IMR-90 (cell line): Measurements from ENCODE around the gene GLTPD2. TPM values are rescaled to one million over a fixed set of nuclear protein-coding genes. Genes with fewer than 3 reads are reported as not detected.
A peak's percentile ranks its signal among the peaks of the same experiment; 100 is the strongest.

Source experiments
- ATAC-seq: fragments of 200-7000 bp; cut with Tn5 transposase; 2 replicates; pipeline ENCODE4 v1.9.1; 2020; ENCODE audit warnings: low read depth, mild to moderate bottlenecking, moderate library complexity
- BruUV-seq: library from RNA; stranded (reverse); fragments of 400-500 nt; replicated peaks from 2 replicates; lab custom pipeline; 2021; lab: Mats Ljungman, UMichigan
- CTCF ChIA-PET: fragments of 300-600 bp; formaldehyde crosslinking; extraction: SDS; loops from one replicate; lab custom pipeline; 2021; ENCODE audit warnings: antibody characterized with exemption; lab: Yijun Ruan, JAX
- POLR2A ChIA-PET: fragments of 300-600 bp; sonication (Branson Sonifier 250); formaldehyde crosslinking; loops from one replicate; lab custom pipeline; 2022; ENCODE audit warnings: antibody characterized with exemption; ENCODE audit not compliant: unreplicated experiment; lab: Charles Lee
- DNase-seq: peaks from one replicate; pipeline ENCODE4 v3.0.0; 2013
- H2AFZ ChIP-seq: replicated peaks from 2 replicates; pipeline ENCODE3; 2013; ENCODE audit warnings: low read length, mild to moderate bottlenecking; ENCODE audit not compliant: poor library complexity
- H2AK5ac ChIP-seq: 2 replicates; pipeline ENCODE4 v1.6.1; 2013; ENCODE audit warnings: low read depth, low read length, inconsistent platforms
- H2AK9ac ChIP-seq: replicated peaks from 2 replicates; pipeline ENCODE3; 2013; ENCODE audit warnings: mild to moderate bottlenecking, low read depth, low read length, moderate library complexity; ENCODE audit not compliant: poor library complexity
- H2BK120ac ChIP-seq: 2 replicates; pipeline ENCODE4 v1.6.1; 2013; ENCODE audit warnings: low read depth, low read length, inconsistent platforms
- H2BK15ac ChIP-seq: 3 replicates; pipeline ENCODE4 v1.6.1; 2013; ENCODE audit warnings: low read depth, low read length, inconsistent platforms
- H2BK20ac ChIP-seq: 2 replicates; pipeline ENCODE4 v1.6.1; 2013; ENCODE audit warnings: low read depth, mild to moderate bottlenecking, inconsistent platforms, low read length, moderate library complexity
- H2BK5ac ChIP-seq: 2 replicates; pipeline ENCODE4 v1.6.1; 2013; ENCODE audit warnings: mild to moderate bottlenecking, low read depth, low read length, inconsistent platforms; ENCODE audit not compliant: poor library complexity, severe bottlenecking
- H3K14ac ChIP-seq: replicated peaks from 2 replicates; pipeline ENCODE4 v1.6.1; 2013; ENCODE audit warnings: low read depth, low read length, inconsistent platforms
- H3K18ac ChIP-seq: 2 replicates; pipeline ENCODE4 v1.6.1; 2013; ENCODE audit warnings: low read depth, low read length, control low read depth
- H3K23ac ChIP-seq: 2 replicates; pipeline ENCODE4 v1.6.1; 2013; ENCODE audit warnings: low read depth, low read length, inconsistent platforms
- H3K27ac ChIP-seq: 2 replicates; pipeline ENCODE4 v1.5.1; 2013; ENCODE audit warnings: mild to moderate bottlenecking, control low read depth, low read length; ENCODE audit not compliant: insufficient read depth
- H3K27me3 ChIP-seq: 2 replicates; pipeline ENCODE4 v1.6.1; 2013; ENCODE audit warnings: low read length; ENCODE audit not compliant: control insufficient read depth, insufficient read depth
- H3K36me3 ChIP-seq: 2 replicates; pipeline ENCODE4 v1.6.1; 2013; ENCODE audit warnings: low read length, mixed read lengths; ENCODE audit not compliant: control insufficient read depth, insufficient read depth
- H3K4ac ChIP-seq: 2 replicates; pipeline ENCODE4 v1.6.1; 2013; ENCODE audit warnings: low read depth, low read length, inconsistent platforms
- H3K4me1 ChIP-seq: 2 replicates; pipeline ENCODE4 v1.6.1; 2013; ENCODE audit warnings: low read length, mixed read lengths; ENCODE audit not compliant: control insufficient read depth, insufficient read depth
- H3K4me2 ChIP-seq: 2 replicates; pipeline ENCODE4 v1.6.1; 2013; ENCODE audit warnings: low read depth, mild to moderate bottlenecking, control low read depth, low read length, moderate library complexity
- H3K4me3 ChIP-seq: 2 replicates; pipeline ENCODE4 v1.5.1; 2013; ENCODE audit warnings: low read depth, mild to moderate bottlenecking, control low read depth, low read length, moderate library complexity; ENCODE audit not compliant: insufficient read depth
- H3K56ac ChIP-seq: 2 replicates; pipeline ENCODE4 v1.6.1; 2013; ENCODE audit warnings: low read length, inconsistent platforms; ENCODE audit not compliant: insufficient read depth; ENCODE audit errors: extremely low read depth
- H3K79me1 ChIP-seq, 2 experiments: 2 replicates each; pipeline ENCODE4 v1.6.1; 2013; ENCODE audit warnings: low read length in 2 of 2, inconsistent platforms in 1 of 2, low read depth in 1 of 2
- H3K9ac ChIP-seq: 2 replicates; pipeline ENCODE4 v1.6.1; 2013; ENCODE audit warnings: low read depth, low read length, control low read depth
- H3K9me1 ChIP-seq: 2 replicates; pipeline ENCODE4 v1.6.1; 2013; ENCODE audit warnings: low read length, inconsistent platforms; ENCODE audit not compliant: insufficient read depth
- H3K9me3 ChIP-seq: 2 replicates; pipeline ENCODE4 v1.6.1; 2013; ENCODE audit warnings: low read length; ENCODE audit not compliant: control insufficient read depth, insufficient read depth
- H4K20me1 ChIP-seq: 2 replicates; pipeline ENCODE4 v1.6.1; 2013; ENCODE audit warnings: low read length, inconsistent platforms; ENCODE audit not compliant: insufficient read depth
- H4K5ac ChIP-seq: 2 replicates; pipeline ENCODE4 v1.6.1; 2013; ENCODE audit warnings: mild to moderate bottlenecking, low read depth, low read length, control low read depth
- H4K8ac ChIP-seq, 2 experiments: 2 replicates each; pipeline ENCODE4 v1.6.1; 2013; ENCODE audit warnings: low read depth in 2 of 2, low read length in 2 of 2, control low read depth in 1 of 2, inconsistent platforms in 1 of 2
- H4K91ac ChIP-seq: 2 replicates; pipeline ENCODE4 v1.6.1; 2013; ENCODE audit warnings: low read depth, low read length, inconsistent platforms; ENCODE audit not compliant: insufficient read depth
- BHLHE40 ChIP-seq: fragments of 150-350 bp; IDR thresholded peaks from 2 replicates; pipeline ENCODE4 v1.6.1; 2016; ENCODE audit warnings: mild to moderate bottlenecking, low read depth, low read length
- MAFK ChIP-seq: IDR thresholded peaks from 2 replicates; pipeline ENCODE4 v1.6.1; 2012; ENCODE audit warnings: low read depth, low read length, improper control_type of control experiment
- MAZ ChIP-seq: IDR thresholded peaks from 2 replicates; pipeline ENCODE4 v1.6.1; 2012; ENCODE audit warnings: low read depth, mild to moderate bottlenecking, low read length, improper control_type of control experiment, moderate library complexity, borderline replicate concordance
- RFX5 ChIP-seq: IDR thresholded peaks from 2 replicates; pipeline ENCODE4 v1.8.0; 2012; ENCODE audit warnings: low read depth, mild to moderate bottlenecking, low read length, moderate library complexity
- WGBS, 2 experiments: methylation state at CpG; one replicate each; pipeline versions ENCODE4 v1.1.5 to v1.1.7; 2013; ENCODE audit warnings: missing lambda C conversion rate in 2 of 2; ENCODE audit not compliant: insufficient read length in 1 of 2; ENCODE audit errors: extremely low coverage in 2 of 2; 5-methylcytosine and 5-hydroxymethylcytosine counted together
- dilution Hi-C: fragments of 300-500 bp; cut with HindIII; formaldehyde crosslinking; loops from one replicate; pipeline ENCODE4 v1.14.3; 2018; ENCODE audit warnings: low sequenced_read_pairs; ENCODE audit not compliant: unreplicated experiment
- in situ Hi-C: fragments of 300-500 bp; cut with MboI; formaldehyde crosslinking; loops from 3 replicates; pipeline ENCODE4 v1.14.3; 2019; ENCODE audit warnings: low sequenced_read_pairs, inconsistent platforms, mixed read lengths
- intact Hi-C: fragments of 100-400 bp; cut with micrococcal nuclease; formaldehyde crosslinking; loops from 2 replicates; pipeline ENCODE4 v1.10.0; 2022
- polyA plus RNA-seq, 3 experiments: library from polyadenylated mRNA; depleted of rRNA; stranded (reverse); fragments of >200 nt; gene quantifications; 2 replicates each; pipeline ENCODE4 v1.2.3, GENCODE V29; 2012; ENCODE audit warnings: low replicate concordance in 1 of 3
- total RNA-seq: library from RNA; depleted of rRNA; stranded (reverse); fragments of >200 nt; gene quantifications from 2 replicates; pipeline ENCODE4 v1.2.3, GENCODE V29; 2012
- TF ChIP-seq, protein P1 (sequence below): fragments of 150-350 bp; IDR thresholded peaks from 2 replicates; pipeline ENCODE4 v1.6.1; 2016; ENCODE audit warnings: low read depth, mild to moderate bottlenecking, low read length, moderate library complexity, borderline replicate concordance
- TF ChIP-seq, protein P2 (sequence below): conservative IDR thresholded peaks from 2 replicates; pipeline ENCODE4 v1.5.1; 2012; ENCODE audit warnings: mild to moderate bottlenecking, low read depth, low read length, improper control_type of control experiment

The GLTPD2 gene
- total and polyA plus RNA-seq, 2 of the 4 experiments (the other 2 are of a cell fraction), result not detected

GRCh38 chr17:4806777-4807604 lies 18.2 kb downstream of the GLTPD2 start, which contains the start of gene PLD2:
TSS of gene PLD2 (plus strand) at chr17:4807152. CDS start at chr17:4807773, 621 bp downstream.
- ATAC-seq, result peak; percentile 100
- H3K4me1 ChIP-seq, result peaks cover 4% of the 10 kb centered on the region; the same call in 1 of the 2 replicates
- peak within 1 kb of the TSS; percentile 100 for H3K4me2 ChIP-seq
- H2AFZ ChIP-seq, result peak within 1 kb of the TSS; percentile 95
- no peak within 1 kb of the TSS for H2BK120ac ChIP-seq
- no peaks in the 10 kb centered on the region for H3K27me3 ChIP-seq
- H3K56ac ChIP-seq, result peak within 1 kb of the TSS; percentile 78; the same call in 1 of the 2 replicates
- peak within 1 kb of the TSS; percentile 60 for H2BK5ac ChIP-seq
- H2BK20ac ChIP-seq, result no peak within 1 kb of the TSS
- no peak for TF ChIP-seq BHLHE40
- TF ChIP-seq, protein P1, sequence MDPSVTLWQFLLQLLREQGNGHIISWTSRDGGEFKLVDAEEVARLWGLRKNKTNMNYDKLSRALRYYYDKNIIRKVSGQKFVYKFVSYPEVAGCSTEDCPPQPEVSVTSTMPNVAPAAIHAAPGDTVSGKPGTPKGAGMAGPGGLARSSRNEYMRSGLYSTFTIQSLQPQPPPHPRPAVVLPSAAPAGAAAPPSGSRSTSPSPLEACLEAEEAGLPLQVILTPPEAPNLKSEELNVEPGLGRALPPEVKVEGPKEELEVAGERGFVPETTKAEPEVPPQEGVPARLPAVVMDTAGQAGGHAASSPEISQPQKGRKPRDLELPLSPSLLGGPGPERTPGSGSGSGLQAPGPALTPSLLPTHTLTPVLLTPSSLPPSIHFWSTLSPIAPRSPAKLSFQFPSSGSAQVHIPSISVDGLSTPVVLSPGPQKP, result no peak
- TF ChIP-seq, protein P2, sequence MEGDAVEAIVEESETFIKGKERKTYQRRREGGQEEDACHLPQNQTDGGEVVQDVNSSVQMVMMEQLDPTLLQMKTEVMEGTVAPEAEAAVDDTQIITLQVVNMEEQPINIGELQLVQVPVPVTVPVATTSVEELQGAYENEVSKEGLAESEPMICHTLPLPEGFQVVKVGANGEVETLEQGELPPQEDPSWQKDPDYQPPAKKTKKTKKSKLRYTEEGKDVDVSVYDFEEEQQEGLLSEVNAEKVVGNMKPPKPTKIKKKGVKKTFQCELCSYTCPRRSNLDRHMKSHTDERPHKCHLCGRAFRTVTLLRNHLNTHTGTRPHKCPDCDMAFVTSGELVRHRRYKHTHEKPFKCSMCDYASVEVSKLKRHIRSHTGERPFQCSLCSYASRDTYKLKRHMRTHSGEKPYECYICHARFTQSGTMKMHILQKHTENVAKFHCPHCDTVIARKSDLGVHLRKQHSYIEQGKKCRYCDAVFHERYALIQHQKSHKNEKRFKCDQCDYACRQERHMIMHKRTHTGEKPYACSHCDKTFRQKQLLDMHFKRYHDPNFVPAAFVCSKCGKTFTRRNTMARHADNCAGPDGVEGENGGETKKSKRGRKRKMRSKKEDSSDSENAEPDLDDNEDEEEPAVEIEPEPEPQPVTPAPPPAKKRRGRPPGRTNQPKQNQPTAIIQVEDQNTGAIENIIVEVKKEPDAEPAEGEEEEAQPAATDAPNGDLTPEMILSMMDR, result no peak
- TF ChIP-seq MAFK, result no peak
- peak; percentile 88 for TF ChIP-seq MAZ
- no peak for TF ChIP-seq RFX5
- CTCF ChIA-PET, result interaction anchor here (1.7 kb wide), 1 partner anchor 11 kb away, joined by 5 read pairs; the partner anchor contains the start of gene PSMB6
- BruUV-seq, result no TSS peak
- peak within 1 kb of the TSS; percentile 57; the same call in 1 of the 2 replicates for H4K5ac ChIP-seq
- peaks cover 0 to 25% of the 10 kb centered on the region in 2 experiments; a peak in 3 of 4 replicates for H3K79me1 ChIP-seq
- H2AK9ac ChIP-seq, result peak within 1 kb of the TSS; percentile 92
- in situ Hi-C loops (no loop called here), dilution Hi-C loops (no loop called here), intact Hi-C loops (no loop called here)
- H4K91ac ChIP-seq, result no peak within 1 kb of the TSS
- no peak within 1 kb of the TSS for H3K18ac ChIP-seq
- peak within 1 kb of the TSS; percentile 72; the same call in 1 of the 2 replicates for H3K4ac ChIP-seq
- POLR2A ChIA-PET, result no interaction called here
- H3K9me1 ChIP-seq, result no peaks in the 10 kb centered on the region
- peaks cover 21% of the 10 kb centered on the region for H3K36me3 ChIP-seq
- peak within 1 kb of the TSS; percentile 57 to 72; a peak in 3 of 4 replicates for H4K8ac ChIP-seq
- H4K20me1 ChIP-seq, result no peaks in the 10 kb centered on the region
- H3K4me3 ChIP-seq, result peak within 1 kb of the TSS; percentile 97
- peak within 1 kb of the TSS; percentile 87; the same call in 1 of the 2 replicates for H3K23ac ChIP-seq
- H3K27ac ChIP-seq, result peak within 1 kb of the TSS; percentile 82
- DNase-seq, result peak; percentile 67
- H2AK5ac ChIP-seq, result peak within 1 kb of the TSS; percentile 87
- no peaks in the 10 kb centered on the region for H3K9me3 ChIP-seq
- peak within 1 kb of the TSS; percentile 71 for H3K14ac ChIP-seq
- 1% methylated on average over 43 of the region's 106 CpGs; no CpG with 5 or more reads in 1 of the 2 experiments for WGBS, 2 experiments
- H3K9ac ChIP-seq, result peak within 1 kb of the TSS; percentile 96
- H2BK15ac ChIP-seq, result no peak within 1 kb of the TSS
